ENCODE measurements around the gene ZP4.

The ZP4 gene

DNA sequence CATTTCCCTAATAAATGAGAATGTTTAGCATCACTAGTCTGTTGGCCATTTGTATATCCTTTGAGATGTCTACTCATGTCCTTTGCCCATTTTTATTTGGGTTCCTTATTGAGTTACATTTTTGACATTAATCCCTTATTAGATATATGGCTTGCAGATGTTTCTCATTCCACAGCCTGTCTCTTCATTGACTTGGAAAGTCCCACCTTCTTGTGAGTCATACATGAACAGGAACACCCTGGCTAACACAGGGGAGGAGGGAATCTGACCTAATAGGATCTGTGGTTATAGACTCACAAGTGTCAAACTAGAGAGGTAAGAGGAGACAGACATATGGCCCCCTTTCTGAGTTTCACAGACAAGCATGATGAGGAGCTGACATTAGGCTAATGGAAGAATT, 11.5 kb downstream of the ZP4 start:
- no peak overlapping the region for H3K4me3 ChIP-seq (ENCODE audit: low read depth, low read length)
- DNase-seq (ENCODE audit: low read depth): peak; percentile 39
- TF ChIP-seq, protein P1, sequence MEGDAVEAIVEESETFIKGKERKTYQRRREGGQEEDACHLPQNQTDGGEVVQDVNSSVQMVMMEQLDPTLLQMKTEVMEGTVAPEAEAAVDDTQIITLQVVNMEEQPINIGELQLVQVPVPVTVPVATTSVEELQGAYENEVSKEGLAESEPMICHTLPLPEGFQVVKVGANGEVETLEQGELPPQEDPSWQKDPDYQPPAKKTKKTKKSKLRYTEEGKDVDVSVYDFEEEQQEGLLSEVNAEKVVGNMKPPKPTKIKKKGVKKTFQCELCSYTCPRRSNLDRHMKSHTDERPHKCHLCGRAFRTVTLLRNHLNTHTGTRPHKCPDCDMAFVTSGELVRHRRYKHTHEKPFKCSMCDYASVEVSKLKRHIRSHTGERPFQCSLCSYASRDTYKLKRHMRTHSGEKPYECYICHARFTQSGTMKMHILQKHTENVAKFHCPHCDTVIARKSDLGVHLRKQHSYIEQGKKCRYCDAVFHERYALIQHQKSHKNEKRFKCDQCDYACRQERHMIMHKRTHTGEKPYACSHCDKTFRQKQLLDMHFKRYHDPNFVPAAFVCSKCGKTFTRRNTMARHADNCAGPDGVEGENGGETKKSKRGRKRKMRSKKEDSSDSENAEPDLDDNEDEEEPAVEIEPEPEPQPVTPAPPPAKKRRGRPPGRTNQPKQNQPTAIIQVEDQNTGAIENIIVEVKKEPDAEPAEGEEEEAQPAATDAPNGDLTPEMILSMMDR (conservative IDR thresholded peaks at IDR 0.05; ENCODE audit: low read depth, low read length): no peak

DNA sequence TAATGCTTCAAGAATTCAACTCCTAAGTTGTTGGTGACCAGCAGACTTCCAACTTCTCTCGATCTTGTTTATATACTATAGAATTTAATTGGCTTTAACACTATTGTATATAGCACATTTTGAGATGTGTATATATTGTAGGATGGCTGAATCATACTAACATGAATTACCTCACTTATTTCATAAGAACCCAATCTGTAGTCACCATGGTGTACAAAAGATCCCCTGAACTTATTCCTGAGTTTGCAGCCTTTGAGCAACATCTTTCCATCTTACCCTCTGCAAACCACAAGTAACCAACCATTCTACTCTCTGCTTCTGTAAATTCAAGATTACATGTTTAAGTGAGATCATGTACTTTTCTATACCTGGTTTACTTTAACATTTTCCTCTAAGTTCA, 12.3 kb downstream of the ZP4 start:
- no peak overlapping the region for H3K4me3 ChIP-seq (ENCODE audit: low read depth, low read length)
- TF ChIP-seq, protein P1 (conservative IDR thresholded peaks at IDR 0.05; ENCODE audit: low read depth, low read length): no peak
- DNase-seq (ENCODE audit: low read depth): no peak

DNA sequence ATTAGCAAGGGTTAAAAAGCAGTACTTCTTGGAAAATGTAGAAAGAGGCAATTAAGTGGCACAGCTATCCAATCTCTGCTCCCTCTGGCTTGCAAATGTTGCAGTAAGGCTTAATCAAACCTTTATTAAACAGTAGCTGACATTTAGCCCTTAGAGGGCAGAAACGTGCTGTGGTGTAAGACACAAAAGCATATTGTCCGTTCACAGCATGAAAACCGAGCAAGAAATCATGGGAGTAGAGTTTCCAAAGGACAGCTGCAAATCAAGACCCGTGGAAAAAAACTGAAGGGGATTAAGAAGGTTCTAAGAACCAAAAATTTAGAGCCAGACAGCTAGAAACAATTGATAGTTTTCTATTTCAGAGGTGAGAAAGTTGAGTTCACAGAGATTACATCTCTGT, 13.1 kb downstream of the ZP4 start:
- H3K4me3 ChIP-seq (ENCODE audit: low read depth, low read length): no peak overlapping the region
- TF ChIP-seq, protein P1 (conservative IDR thresholded peaks at IDR 0.05; ENCODE audit: low read depth, low read length): no peak
- no peak for DNase-seq (ENCODE audit: low read depth)

DNA sequence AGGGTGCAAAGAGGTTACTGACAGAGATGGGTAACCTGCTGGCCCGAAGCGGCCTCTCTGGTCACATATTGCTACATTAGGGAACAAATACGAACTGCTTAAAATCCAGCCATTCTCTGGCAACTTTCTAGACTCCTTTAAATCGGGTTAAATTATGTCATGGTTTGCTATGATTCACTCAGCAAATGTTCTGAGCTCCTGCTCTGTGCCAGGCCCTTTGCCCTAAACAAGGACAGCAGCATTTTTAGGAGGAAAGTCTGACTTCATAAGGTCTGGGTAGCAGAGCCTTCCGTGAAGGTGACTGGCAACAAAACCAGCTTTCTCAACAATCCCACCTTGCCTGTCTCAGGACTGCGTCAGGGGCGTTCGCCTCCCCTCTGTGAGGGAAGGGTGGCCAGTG, 15.4 kb downstream of the ZP4 start:
- DNase-seq (ENCODE audit: low read depth): peak; percentile 5
- TF ChIP-seq, protein P1 (conservative IDR thresholded peaks at IDR 0.05; ENCODE audit: low read depth, low read length): no peak
- no peak overlapping the region for H3K4me3 ChIP-seq (ENCODE audit: low read depth, low read length)

DNA sequence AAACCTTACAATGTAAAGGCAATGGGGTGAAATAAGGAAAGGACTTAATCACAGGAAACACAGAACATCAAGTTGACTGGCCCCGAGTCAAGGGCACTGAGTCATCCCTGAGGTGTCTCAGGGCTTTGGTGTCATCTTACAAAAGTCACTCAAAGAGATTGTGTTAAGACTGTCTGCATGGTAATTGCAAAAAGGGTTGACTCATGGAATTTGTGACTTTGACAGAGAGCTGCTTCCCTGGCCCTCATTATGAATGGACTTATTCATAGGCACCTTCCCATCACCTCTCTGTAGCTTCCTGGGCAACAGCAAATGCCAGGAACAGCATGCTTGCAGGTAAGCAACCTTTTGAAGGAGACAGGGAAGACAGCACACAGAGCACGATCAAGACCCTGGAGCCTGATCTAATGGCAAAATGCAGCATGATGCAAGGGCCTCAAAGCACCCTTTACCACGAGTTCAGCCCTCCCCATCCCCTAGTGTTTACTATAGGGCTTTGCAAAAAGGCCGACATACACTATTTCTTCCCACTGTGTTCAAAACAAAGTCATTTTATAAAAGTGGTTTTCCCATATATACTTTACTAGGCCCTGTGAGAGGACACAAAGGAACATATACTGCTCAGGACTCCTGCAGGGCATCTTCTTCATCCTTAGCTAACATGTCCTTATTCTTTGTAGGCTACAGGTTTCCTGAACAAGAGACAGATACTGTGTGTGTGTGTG, 17.1 kb downstream of the ZP4 start:
- no peak overlapping the region for H3K4me3 ChIP-seq (ENCODE audit: low read depth, low read length)
- peak; percentile 15 for DNase-seq (ENCODE audit: low read depth)
- TF ChIP-seq, protein P1 (conservative IDR thresholded peaks at IDR 0.05; ENCODE audit: low read depth, low read length): no peak

DNA sequence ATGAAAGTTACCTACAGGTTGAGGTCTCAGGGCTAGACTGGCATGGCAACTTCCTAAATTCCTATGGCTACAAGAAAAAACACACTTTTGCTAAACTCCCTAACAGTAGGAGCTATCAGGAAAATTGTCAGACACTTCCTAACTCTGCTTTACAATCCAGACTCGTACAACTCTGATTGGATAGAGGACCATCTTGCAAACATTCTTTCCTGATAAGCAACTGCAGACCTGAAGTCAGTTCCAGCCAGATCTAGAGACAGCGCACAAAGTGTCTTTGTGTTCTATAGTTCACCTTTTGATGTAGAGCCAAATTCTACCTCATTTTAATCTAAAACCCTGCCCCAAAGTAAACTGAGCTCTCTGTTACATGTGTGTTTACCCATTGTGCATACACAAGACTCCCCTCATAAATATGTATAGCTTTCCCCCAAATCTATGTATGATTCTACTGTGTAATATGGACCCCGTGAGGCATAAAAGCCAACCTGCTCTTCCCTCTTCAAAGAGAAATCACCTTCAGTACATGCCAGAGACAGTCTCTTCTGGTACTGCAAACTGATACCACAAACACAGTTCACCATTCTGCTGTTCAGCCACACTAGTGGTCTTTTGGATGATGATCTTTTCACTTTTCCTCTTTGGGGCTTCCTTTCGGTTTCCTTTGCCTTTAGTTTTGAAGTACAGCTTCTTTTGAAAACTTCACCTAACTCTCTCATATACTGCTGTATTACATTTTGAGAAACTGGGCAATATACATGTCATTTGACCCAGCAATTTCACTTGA, 21.7 kb downstream of the ZP4 start:
- no peak overlapping the region for H3K4me3 ChIP-seq (ENCODE audit: low read depth, low read length)
- DNase-seq (ENCODE audit: low read depth): no peak
- TF ChIP-seq, protein P1 (conservative IDR thresholded peaks at IDR 0.05; ENCODE audit: low read depth, low read length): no peak
